Inferior parietal cortex (tissue), 1 donor: Measurements from ENCODE around the gene SYT7.

Experiments
- DNase-seq: peaks from one replicate; pipeline ENCODE4 v3.0.0-alpha.2; 2016; ENCODE audit errors: extremely low spot score

SYT7 gene

GRCh38 chr11:61585115-61585514 lies 4.2 kb upstream of the SYT7 start:
- no peak for DNase-seq

GRCh38 chr11:61581931-61582330 lies 1.1 kb upstream of the SYT7 start:
- no peak for DNase-seq

GRCh38 chr11:61580271-61580888 lies 496 bp downstream of the SYT7 start:
- DNase-seq = no peak

- no peak for DNase-seq
Measured at GRCh38 chr11:61579676-61580270, 1.1 kb downstream of the SYT7 start.

- no peak for DNase-seq
Measured at GRCh38 chr11:61578819-61579675, 1.8 kb downstream of the SYT7 start.

GRCh38 chr11:61577383-61578118 lies 3.3 kb downstream of the SYT7 start:
- no peak for DNase-seq

- DNase-seq = no peak
Measured at GRCh38 chr11:61575886-61576861, 4.7 kb downstream of the SYT7 start.

- no peak for DNase-seq
Measured at GRCh38 chr11:61574611-61575010, 6.3 kb downstream of the SYT7 start.

- no peak for DNase-seq
Measured at GRCh38 chr11:61572913-61573312, 8.0 kb downstream of the SYT7 start.

- DNase-seq = no peak
Measured at GRCh38 chr11:61571869-61572268, 9.0 kb downstream of the SYT7 start.

GRCh38 chr11:61571337-61571736 lies 9.5 kb downstream of the SYT7 start:
- DNase-seq = no peak

GRCh38 chr11:61569701-61570100 lies 11.2 kb downstream of the SYT7 start:
- DNase-seq = no peak

GRCh38 chr11:61569018-61569417 lies 11.9 kb downstream of the SYT7 start:
- DNase-seq = no peak

- no peak for DNase-seq
Measured at GRCh38 chr11:61567286-61568061, 13.4 kb downstream of the SYT7 start.

- no peak for DNase-seq
Measured at GRCh38 chr11:61564936-61565696, 15.8 kb downstream of the SYT7 start.

GRCh38 chr11:61560751-61561150 lies 20.1 kb downstream of the SYT7 start:
- DNase-seq = no peak

- DNase-seq = no peak
Measured at GRCh38 chr11:61556621-61557020, 24.3 kb downstream of the SYT7 start.

GRCh38 chr11:61555978-61556377 lies 24.9 kb downstream of the SYT7 start:
- DNase-seq = no peak
